ENCODE measurements around the gene FNDC1.

GRCh38 chr6:159302594-159302992, 133.4 kb downstream of the FNDC1 start:
- no peak for TF ChIP-seq POLR2A (IDR thresholded peaks at IDR 0.05)
- TF ChIP-seq, protein P1, sequence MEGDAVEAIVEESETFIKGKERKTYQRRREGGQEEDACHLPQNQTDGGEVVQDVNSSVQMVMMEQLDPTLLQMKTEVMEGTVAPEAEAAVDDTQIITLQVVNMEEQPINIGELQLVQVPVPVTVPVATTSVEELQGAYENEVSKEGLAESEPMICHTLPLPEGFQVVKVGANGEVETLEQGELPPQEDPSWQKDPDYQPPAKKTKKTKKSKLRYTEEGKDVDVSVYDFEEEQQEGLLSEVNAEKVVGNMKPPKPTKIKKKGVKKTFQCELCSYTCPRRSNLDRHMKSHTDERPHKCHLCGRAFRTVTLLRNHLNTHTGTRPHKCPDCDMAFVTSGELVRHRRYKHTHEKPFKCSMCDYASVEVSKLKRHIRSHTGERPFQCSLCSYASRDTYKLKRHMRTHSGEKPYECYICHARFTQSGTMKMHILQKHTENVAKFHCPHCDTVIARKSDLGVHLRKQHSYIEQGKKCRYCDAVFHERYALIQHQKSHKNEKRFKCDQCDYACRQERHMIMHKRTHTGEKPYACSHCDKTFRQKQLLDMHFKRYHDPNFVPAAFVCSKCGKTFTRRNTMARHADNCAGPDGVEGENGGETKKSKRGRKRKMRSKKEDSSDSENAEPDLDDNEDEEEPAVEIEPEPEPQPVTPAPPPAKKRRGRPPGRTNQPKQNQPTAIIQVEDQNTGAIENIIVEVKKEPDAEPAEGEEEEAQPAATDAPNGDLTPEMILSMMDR (IDR thresholded peaks at IDR 0.05): no peak
